H1 (cell line): ENCODE data around the gene MMP25. TPM values are rescaled to one million over a fixed set of nuclear protein-coding genes. Genes with fewer than 3 reads are reported as not detected.

Experiments used
- ASH2L ChIP-seq: fragments of 200-600, 300-600 bp; sonication (generic); IDR thresholded peaks from one replicate; pipeline ENCODE4 v1.7.1; 2017; ENCODE audit warnings: low read length
- BRCA1 ChIP-seq: IDR thresholded peaks from 2 replicates; pipeline ENCODE4 v1.6.1; 2012; ENCODE audit warnings: low read depth, low read length, improper control_type of control experiment
- CBX5 ChIP-seq: fragments of 300-800, 300-1000 bp; sonication (generic); IDR thresholded peaks from 2 replicates; pipeline ENCODE4 v1.7.1; 2016; ENCODE audit warnings: antibody characterized with exemption, low read length, low read depth
- CBX8 ChIP-seq: fragments of 300-800, 300-1000 bp; sonication (generic); IDR thresholded peaks from 2 replicates; pipeline ENCODE4 v1.7.1; 2016; ENCODE audit warnings: low read depth, low read length, borderline replicate concordance
- CTBP2 ChIP-seq: IDR thresholded peaks from 2 replicates; pipeline ENCODE4 v1.7.0; 2011; ENCODE audit warnings: borderline replicate concordance, mild to moderate bottlenecking, moderate library complexity, mixed read lengths, low read length; ENCODE audit not compliant: insufficient read depth, insufficient read length
- E2F6 ChIP-seq: IDR thresholded peaks from 2 replicates; pipeline ENCODE4 v1.6.1; 2012; ENCODE audit warnings: inconsistent platforms
- EZH2 ChIP-seq: fragments of 200-600 bp; sonication (generic); IDR thresholded peaks from 2 replicates; pipeline ENCODE4 v1.7.1; 2012; ENCODE audit warnings: low read depth, mild to moderate bottlenecking, moderate library complexity, low read length, inconsistent platforms; ENCODE audit not compliant: severe bottlenecking
- JUND ChIP-seq: IDR thresholded peaks from 2 replicates; pipeline ENCODE4 v1.6.1; 2011; ENCODE audit warnings: mild to moderate bottlenecking, improper control_type of control experiment, low read length
- KDM4A ChIP-seq: IDR thresholded peaks from one replicate; pipeline ENCODE4 v1.7.1; 2012; ENCODE audit warnings: low read depth, mild to moderate bottlenecking, moderate library complexity, low read length, inconsistent platforms; ENCODE audit not compliant: severe bottlenecking
- KDM5A ChIP-seq: fragments of 200-600 bp; IDR thresholded peaks from 2 replicates; pipeline ENCODE4 v1.7.1; 2012; ENCODE audit warnings: mild to moderate bottlenecking, low read length, inconsistent platforms, mixed read lengths
- MAX ChIP-seq: IDR thresholded peaks from 2 replicates; pipeline ENCODE4 v1.6.1; 2012; ENCODE audit warnings: inconsistent platforms
- NANOG ChIP-seq: IDR thresholded peaks from 2 replicates; pipeline ENCODE4 v1.6.1; 2011; ENCODE audit warnings: low read length, low read depth, mild to moderate bottlenecking, inconsistent platforms; ENCODE audit not compliant: insufficient read depth, poor library complexity, severe bottlenecking
- NRF1 ChIP-seq: IDR thresholded peaks from 2 replicates; pipeline ENCODE4 v1.6.1; 2011; ENCODE audit warnings: mild to moderate bottlenecking, low read depth, low read length, improper control_type of control experiment
- PHF8 ChIP-seq: fragments of 200-600 bp; sonication (generic); conservative IDR thresholded peaks from 2 replicates; pipeline ENCODE4 v1.7.1; 2012; ENCODE audit warnings: low read depth, mild to moderate bottlenecking, inconsistent platforms, low read length, moderate library complexity
- RAD21 ChIP-seq, 2 experiments: IDR thresholded peaks in 1 of 2; conservative IDR thresholded peaks in 1 of 2; 2 replicates each; pipeline ENCODE4 v1.6.1; 2011; ENCODE audit warnings: low read depth in 2 of 2, low read length in 2 of 2, improper control_type of control experiment in 1 of 2, inconsistent platforms in 1 of 2, mild to moderate bottlenecking in 1 of 2, moderate library complexity in 1 of 2
- RNF2 ChIP-seq: fragments of 200-900, 300-1000 bp; sonication (generic); IDR thresholded peaks from 2 replicates; pipeline ENCODE4 v1.7.1; 2016; ENCODE audit warnings: borderline replicate concordance, low read depth, mild to moderate bottlenecking, antibody characterized with exemption, low read length; ENCODE audit not compliant: poor library complexity, severe bottlenecking; ENCODE audit errors: missing control alignments
- SIN3A ChIP-seq, 2 experiments: IDR thresholded peaks in 1 of 2; conservative IDR thresholded peaks in 1 of 2; 2 replicates each; pipeline ENCODE4 v1.6.1; 2011 to 2012; ENCODE audit warnings: low read length in 2 of 2, improper control_type of control experiment in 1 of 2, low read depth in 1 of 2, mild to moderate bottlenecking in 1 of 2
- SIX5 ChIP-seq: IDR thresholded peaks from 2 replicates; pipeline ENCODE4 v1.6.1; 2011; ENCODE audit warnings: mild to moderate bottlenecking, low read depth, low read length
- SP4 ChIP-seq: IDR thresholded peaks from 2 replicates; pipeline ENCODE4 v1.6.1; 2012; ENCODE audit warnings: low read length, inconsistent platforms
- SUZ12 ChIP-seq: fragments of 200-600 bp; sonication (generic); IDR thresholded peaks from 2 replicates; pipeline ENCODE4 v1.6.1; 2012; ENCODE audit warnings: mild to moderate bottlenecking, inconsistent platforms, low read length, moderate library complexity, mixed read lengths
- TEAD4 ChIP-seq: IDR thresholded peaks from 2 replicates; pipeline ENCODE4 v1.6.1; 2012; ENCODE audit warnings: low read depth, low read length, inconsistent platforms, mixed read lengths
- ZNF274 ChIP-seq: IDR thresholded peaks from 2 replicates; pipeline ENCODE4 v1.7.0; 2012; ENCODE audit warnings: low read length, borderline replicate concordance; ENCODE audit errors: extremely low read depth
- polyA plus RNA-seq, 7 experiments: library from polyadenylated mRNA; depleted of rRNA in 3 of 7; stranded (reverse) in 5 of 7; unstranded in 2 of 7; fragments of >200 nt in 5 of 7; fragments of 200-250 nt in 2 of 7; gene quantifications; 1 replicate in 5 of 7; 2 replicates in 1 of 7; 4 replicates in 1 of 7; pipeline versions ENCODE4 v1.2.1 to v1.2.3, GENCODE V29; 2011 to 2013; ENCODE audit warnings: missing spikeins in 2 of 7, mixed read lengths in 2 of 7
- total RNA-seq: library from RNA; stranded (reverse); fragmentation: NEBNext Ultra II Directional; extraction: Animal tissue kit (Norgen Biotek cat#: 25700); gene quantifications from 2 replicates; pipeline ENCODE4 v1.2.1, GENCODE V29; 2021

The MMP25 gene
- total and polyA plus RNA-seq, 2 of the 8 experiments (the other 6 are each of a cell fraction or from before 2014, with no cell fraction given) = 7.7 to 26.7 TPM

- TF ChIP-seq E2F6 = no peak
- no peak for TF ChIP-seq CBX8
- TF ChIP-seq BRCA1 = no peak
- TF ChIP-seq TEAD4 = no peak
- peak; percentile 56 for TF ChIP-seq ASH2L
- TF ChIP-seq PHF8 = no peak
- TF ChIP-seq KDM4A = no peak
- TF ChIP-seq SIX5 = no peak
- no peak for TF ChIP-seq RNF2
- TF ChIP-seq CBX5 = no peak
- no peak for TF ChIP-seq JUND
- no peak for TF ChIP-seq KDM5A
- peak; percentile 25 to 32; a peak in 2 of 4 replicates for TF ChIP-seq RAD21 (IDR thresholded peaks at IDR 0.05 in 1 of 2, conservative IDR thresholded peaks at IDR 0.05 in 1 of 2; ENCODE audit: low read depth in 2 of 2, low read length in 2 of 2)
- TF ChIP-seq SUZ12 = no peak
- no peak for TF ChIP-seq MAX
- TF ChIP-seq SP4 = 0 out of 2 replicates have a peak, but pooled peaks have one; percentile 18
- TF ChIP-seq ZNF274 = no peak
- TF ChIP-seq CTBP2 = peak; percentile 52
- TF ChIP-seq NRF1 = no peak
- no peak for TF ChIP-seq NANOG
- peak; percentile 72 to 74; a peak in 1 of 4 replicates for TF ChIP-seq SIN3A (conservative IDR thresholded peaks at IDR 0.05 in 1 of 2, IDR thresholded peaks at IDR 0.05 in 1 of 2; ENCODE audit: low read depth in 1 of 2, low read length in 2 of 2)
- TF ChIP-seq EZH2 = no peak
These were observed 24.7 kb upstream of the MMP25 start (continued) for GRCh38 chr16:3021449-3022207.
